Left lung (tissue), 10 donors: ENCODE measurements around the gene GARNL3. TPM values are rescaled to one million over a fixed set of nuclear protein-coding genes. Genes with fewer than 3 reads are reported as not detected.

ENCODE experiments used
- ATAC-seq: fragments of 200-7000 bp; cut with Tn5 transposase; one replicate; pipeline ENCODE4 v1.9.1; 2020; ENCODE audit warnings: moderate library complexity
- DNase-seq, 4 donors: peaks; one replicate each; pipeline ENCODE4 v3.0.0-alpha.2; 2013 to 2020
- H3K27ac ChIP-seq, 2 donors: fragments of 200-600 bp; sonication (generic) in 1 of 2; one replicate each; pipeline versions ENCODE4 v1.5.0 to v1.8.0; 2020 to 2021
- H3K27me3 ChIP-seq, 2 donors: fragments of 200-600 bp; sonication (generic) in 1 of 2; one replicate each; pipeline versions ENCODE4 v1.5.0 to v1.8.0; 2020 to 2021
- H3K36me3 ChIP-seq, 2 donors: fragments of 200-600 bp; sonication (generic) in 1 of 2; one replicate each; pipeline versions ENCODE4 v1.5.0 to v1.8.0; 2020 to 2021
- H3K4me1 ChIP-seq, 2 donors: fragments of 200-600 bp; one replicate each; pipeline ENCODE4 v1.8.0; 2021
- H3K4me3 ChIP-seq, 2 donors: fragments of 200-600 bp; sonication (generic) in 1 of 2; one replicate each; pipeline versions ENCODE4 v1.5.0 to v1.8.0; 2020 to 2021; ENCODE audit warnings: mild to moderate bottlenecking in 1 of 2
- H3K9me3 ChIP-seq, 2 donors: fragments of 200-600 bp; sonication (generic) in 1 of 2; one replicate each; pipeline versions ENCODE4 v1.5.0 to v1.8.0; 2020 to 2021
- CTCF ChIP-seq, 2 donors: fragments of 200-600 bp; sonication (generic) in 1 of 2; IDR thresholded peaks; one replicate each; pipeline versions ENCODE4 v1.5.0 to v1.8.0; 2021; ENCODE audit warnings: antibody characterized with exemption in 2 of 2
- intact Hi-C, 2 donors: fragments of 100-400 bp; cut with DNase I; formaldehyde crosslinking; loops; one replicate each; pipeline versions ENCODE4 v1.11.2 to v1.14.2; 2022
- polyA plus RNA-seq, 6 donors: library from polyadenylated mRNA; unstranded; fragments of 120-200 nt; gene quantifications; one replicate each; pipeline ENCODE4 v1.2.1, GENCODE V29; 2013; ENCODE audit not compliant: insufficient read length in 6 of 6
- total RNA-seq, 2 donors: library from RNA; stranded (reverse); fragmentation: NEBNext Ultra II Directional; extraction: Animal tissue kit (Norgen Biotek cat#: 25700); gene quantifications; one replicate each; pipeline ENCODE4 v1.2.1, GENCODE V29; 2021
- donor health status: DM: no; HTN: yes; CAD: no.
- donor health status: DM: no; HTN: no; CAD: no.

Gene GARNL3
- total and polyA plus RNA-seq, 8 donors = 7.4 to 40.4 (median 37.7) TPM

GRCh38 chr9:127426756-127427155 is 162.2 kb downstream of the GARNL3 start:
- DNase-seq (no peak), ATAC-seq (no peak)
- Histone ChIP-seq H3K27ac (no peak overlapping the region), H3K36me3 (peaks cover 0 to 34% of the 10 kb centered on the region in 2 donors), H3K4me3 (no peak overlapping the region), H3K27me3 (no peaks in the 10 kb centered on the region), H3K4me1 (peaks cover 20 to 43% of the 10 kb centered on the region in 2 donors), H3K9me3 (no peaks in the 10 kb centered on the region)
- TF ChIP-seq CTCF (IDR thresholded peaks at IDR 0.05) = no peak
- intact Hi-C loops = no loop called here

DNA sequence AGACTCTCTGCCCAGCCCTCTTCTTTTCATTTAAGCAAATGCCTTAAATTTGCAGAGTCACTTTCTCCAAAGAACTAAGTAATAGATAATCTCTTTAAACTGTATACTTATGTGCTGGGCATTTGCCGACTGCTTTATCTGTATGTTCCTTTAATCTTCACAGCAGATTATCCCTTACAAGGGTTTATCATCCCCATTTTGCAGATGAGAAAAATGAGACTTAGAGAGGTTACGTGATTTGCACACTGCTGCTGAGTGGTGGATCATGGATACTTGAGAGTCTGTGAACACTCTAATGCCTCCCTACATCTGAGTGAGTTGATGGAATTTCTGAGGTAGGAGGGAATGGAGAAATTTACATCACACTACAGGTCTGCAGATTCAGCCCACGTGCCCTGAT is 163.8 kb downstream of the GARNL3 start:
- intact Hi-C loops = no loop called here
- no peak for ATAC-seq
- Histone ChIP-seq H3K36me3 (peaks cover 0 to 48% of the 10 kb centered on the region in 2 donors), H3K27ac (no peak overlapping the region), H3K9me3 (no peaks in the 10 kb centered on the region), H3K4me3 (no peak overlapping the region), H3K27me3 (no peaks in the 10 kb centered on the region), H3K4me1 (peaks cover 12 to 27% of the 10 kb centered on the region in 2 donors)
- TF ChIP-seq CTCF (IDR thresholded peaks at IDR 0.05) = no peak
- no peak for DNase-seq

DNA sequence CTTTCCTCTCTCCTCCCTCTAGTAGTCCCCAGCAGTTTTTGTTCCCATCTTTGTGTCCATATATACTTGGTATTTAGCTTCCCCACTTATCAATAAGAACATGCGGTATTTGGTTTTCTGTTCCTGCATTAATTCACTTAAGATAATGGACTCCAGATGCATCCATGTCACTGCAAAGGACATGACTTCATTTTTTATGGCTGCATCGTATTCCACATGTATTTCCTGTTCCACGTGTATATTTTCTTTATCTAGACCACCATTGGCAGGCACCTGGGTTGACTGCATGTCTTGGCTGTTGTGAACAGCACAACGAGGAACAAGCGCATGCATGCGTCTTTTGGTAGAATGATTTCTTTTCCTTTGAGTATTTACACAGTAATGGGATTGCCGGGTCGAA is 165.8 kb downstream of the GARNL3 start:
- no peaks in the 10 kb centered on the region for H3K9me3 ChIP-seq
- H3K4me3 ChIP-seq = no peak overlapping the region
- peaks cover 6 to 16% of the 10 kb centered on the region in 2 donors for H3K4me1 ChIP-seq
- H3K36me3 ChIP-seq = peaks cover 0 to 68% of the 10 kb centered on the region in 2 donors
- no peak overlapping the region for H3K27ac ChIP-seq
- intact Hi-C loops = no loop called here
- no peak for DNase-seq
- no peaks in the 10 kb centered on the region for H3K27me3 ChIP-seq
- TF ChIP-seq CTCF (IDR thresholded peaks at IDR 0.05) = no peak
- ATAC-seq = no peak

DNA sequence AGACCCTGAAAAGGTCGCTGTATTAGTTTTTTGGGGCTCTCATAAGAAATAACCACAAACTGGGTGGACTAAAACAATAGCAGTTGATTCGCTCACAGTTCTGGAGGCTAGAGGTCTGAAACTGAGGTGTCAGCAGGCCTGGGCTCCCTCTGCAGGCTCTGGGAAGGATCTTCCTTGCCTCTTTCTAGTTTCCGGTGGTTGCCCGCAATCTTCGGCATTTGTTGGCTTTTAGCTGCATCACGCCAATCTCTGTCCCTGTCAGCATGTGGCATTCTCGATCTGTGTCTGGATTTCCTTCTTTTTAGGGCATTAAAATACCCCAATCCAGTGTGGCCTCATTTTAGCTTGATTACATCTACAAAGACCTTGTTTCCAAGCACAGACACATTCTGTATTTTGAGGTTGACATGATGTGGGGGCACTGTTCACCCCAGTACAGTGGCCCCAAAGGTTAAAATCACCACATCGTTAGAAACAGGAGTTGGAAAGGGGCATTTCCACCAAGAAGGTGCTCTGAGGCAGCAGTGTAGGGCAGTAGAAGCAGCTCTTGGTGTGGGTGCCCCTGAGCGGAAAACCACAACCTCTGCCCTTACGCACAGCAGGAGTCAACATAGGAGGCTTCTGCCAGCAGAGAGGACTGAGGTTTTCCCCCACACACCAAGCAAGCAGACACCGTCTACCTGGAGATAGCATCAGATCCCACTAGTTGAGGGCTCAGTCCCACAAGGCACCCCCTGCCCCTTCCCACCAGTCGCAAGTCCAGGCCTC is 173.1 kb downstream of the GARNL3 start:
- no peak overlapping the region for H3K27ac ChIP-seq
- no peaks in the 10 kb centered on the region for H3K27me3 ChIP-seq
- no peaks in the 10 kb centered on the region for H3K4me1 ChIP-seq
- intact Hi-C loops = no loop called here
- H3K4me3 ChIP-seq = no peak overlapping the region
- TF ChIP-seq CTCF (IDR thresholded peaks at IDR 0.05) = no peak
- H3K36me3 ChIP-seq = peaks cover 0 to 100% of the 10 kb centered on the region in 2 donors
- DNase-seq (no peak), ATAC-seq (no peak)
- H3K9me3 ChIP-seq = no peaks in the 10 kb centered on the region

- Histone ChIP-seq H3K9me3 (no peaks in the 10 kb centered on the region), H3K4me3 (no peak overlapping the region), H3K4me1 (no peaks in the 10 kb centered on the region), H3K36me3 (peaks cover 0 to 100% of the 10 kb centered on the region in 2 donors), H3K27ac (no peak overlapping the region), H3K27me3 (no peaks in the 10 kb centered on the region)
- no peak for ATAC-seq
- no peak for TF ChIP-seq CTCF (IDR thresholded peaks at IDR 0.05)
- intact Hi-C loops = no loop called here
- DNase-seq = no peak
These were observed 173.8 kb downstream of the GARNL3 start for GRCh38 chr9:127438394-127438793.

Other genes with a start within 250 kb of the GARNL3 start
- 10 to 100 TPM; 22.7 to 26.2 TPM for gene ANGPTL2, start 142.1 kb upstream of the GARNL3 start, total RNA-seq
- 10 to 100 TPM; 23.3 to 34.7 (median 32.5) TPM for gene ANGPTL2, start 142.1 kb upstream of the GARNL3 start, polyA plus RNA-seq
- gene SLC2A8, start 132.4 kb downstream of the GARNL3 start, total RNA-seq = 10 to 100 TPM; 20.1 to 23.2 TPM
- gene SLC2A8, start 132.4 kb downstream of the GARNL3 start, polyA plus RNA-seq = 10 to 100 TPM; 18.6 to 24.2 (median 21.6) TPM
- gene ZNF79, start 159.6 kb downstream of the GARNL3 start, total RNA-seq = 1 to 10 TPM; 7.7 to 9.0 TPM
- 1 to 10 TPM; 6.2 to 7.4 (median 6.4) TPM for gene ZNF79, start 159.6 kb downstream of the GARNL3 start, polyA plus RNA-seq
- 1,000 to 10,000 TPM in 1 of 2 donors, 100 to 1,000 TPM in 1; 902 to 1,036 TPM for gene RPL12, start 186.6 kb downstream of the GARNL3 start, total RNA-seq
- gene RPL12, start 186.6 kb downstream of the GARNL3 start, polyA plus RNA-seq = 1,000 to 10,000 TPM; 1,686 to 2,099 (median 1,980) TPM
- 10 to 100 TPM; 16.4 to 24.4 TPM for gene LRSAM1, start 186.7 kb downstream of the GARNL3 start, total RNA-seq
- gene LRSAM1, start 186.7 kb downstream of the GARNL3 start, polyA plus RNA-seq = 10 to 100 TPM; 17.6 to 20.8 (median 19.4) TPM